IPS-20b (cell line): ENCODE data around the gene CMTM4.
"Not testable (repeated sequence)": the region's sequence is repeated elsewhere in the genome, so short reads cannot be mapped to it uniquely, and the experiment has no call there.

Experiments used
- H3K27ac ChIP-seq: one replicate; pipeline ENCODE4 v1.5.1; 2013; ENCODE audit warnings: low read length
- H3K27me3 ChIP-seq: 2 replicates; pipeline ENCODE4 v1.6.1; 2013; ENCODE audit warnings: mild to moderate bottlenecking, low read length, inconsistent platforms; ENCODE audit not compliant: insufficient read depth
- H3K36me3 ChIP-seq: 2 replicates; pipeline ENCODE4 v1.6.1; 2013; ENCODE audit warnings: low read depth, mild to moderate bottlenecking, inconsistent platforms, low read length, moderate library complexity; ENCODE audit not compliant: insufficient read depth
- H3K4me1 ChIP-seq: 2 replicates; pipeline ENCODE4 v1.6.1; 2013; ENCODE audit warnings: mild to moderate bottlenecking, control low read depth, inconsistent platforms, low read length, moderate library complexity; ENCODE audit not compliant: insufficient read depth
- H3K4me3 ChIP-seq: 2 replicates; pipeline ENCODE4 v1.5.1; 2013; ENCODE audit warnings: mild to moderate bottlenecking, low read length, inconsistent platforms
- H3K9ac ChIP-seq: 2 replicates; pipeline ENCODE4 v1.6.1; 2013; ENCODE audit warnings: low read depth, mild to moderate bottlenecking, inconsistent platforms, low read length, moderate library complexity
- H3K9me3 ChIP-seq: 2 replicates; pipeline ENCODE4 v1.6.1; 2013; ENCODE audit warnings: mild to moderate bottlenecking, low read depth, low read length, inconsistent platforms; ENCODE audit not compliant: insufficient read depth

CMTM4 gene

GRCh38 chr16:66689282-66689681 is 7.3 kb downstream of the CMTM4 start:
- no peaks in the 10 kb centered on the region for H3K9me3 ChIP-seq
- H3K9ac ChIP-seq = no peak overlapping the region
- H3K27me3 ChIP-seq = no peaks in the 10 kb centered on the region
- H3K4me3 ChIP-seq = no peak overlapping the region
- peaks cover 5% of the 10 kb centered on the region; the same call in 1 of the 2 replicates for H3K4me1 ChIP-seq
- H3K27ac ChIP-seq = no peak overlapping the region
- no peaks in the 10 kb centered on the region for H3K36me3 ChIP-seq

- Histone ChIP-seq H3K4me1 (no peaks in the 10 kb centered on the region), H3K36me3 (no peaks in the 10 kb centered on the region), H3K27ac (no peak overlapping the region), H3K9ac (no peak overlapping the region), H3K9me3 (no peaks in the 10 kb centered on the region), H3K4me3 (no peak overlapping the region), H3K27me3 (no peaks in the 10 kb centered on the region)
These were observed 8.5 kb downstream of the CMTM4 start for GRCh38 chr16:66687906-66688625.

GRCh38 chr16:66685501-66686115 is 10.9 kb downstream of the CMTM4 start:
- H3K9me3 ChIP-seq, H3K36me3 ChIP-seq, H3K27ac ChIP-seq, H3K27me3 ChIP-seq, H3K4me3 ChIP-seq, H3K9ac ChIP-seq, H3K4me1 ChIP-seq: not testable (repeated sequence)

GRCh38 chr16:66682271-66682670 is 14.3 kb downstream of the CMTM4 start:
- Histone ChIP-seq H3K27ac (no peak overlapping the region), H3K27me3 (no peaks in the 10 kb centered on the region), H3K36me3 (no peaks in the 10 kb centered on the region), H3K4me1 (no peaks in the 10 kb centered on the region), H3K9me3 (no peaks in the 10 kb centered on the region), H3K4me3 (no peak overlapping the region), H3K9ac (no peak overlapping the region)

GRCh38 chr16:66681676-66682075 is 14.9 kb downstream of the CMTM4 start:
- H3K9ac ChIP-seq = no peak overlapping the region

GRCh38 chr16:66678337-66678736 is 18.2 kb downstream of the CMTM4 start:
- Histone ChIP-seq H3K36me3 (no peaks in the 10 kb centered on the region), H3K27ac (no peak overlapping the region), H3K27me3 (no peaks in the 10 kb centered on the region), H3K4me3 (no peak overlapping the region), H3K9me3 (no peaks in the 10 kb centered on the region), H3K9ac (no peak overlapping the region), H3K4me1 (no peaks in the 10 kb centered on the region)

More at GRCh38 chr16:66681676-66682075, 14.9 kb downstream of the CMTM4 start:
- no peak overlapping the region for H3K27ac ChIP-seq
- no peaks in the 10 kb centered on the region for H3K27me3 ChIP-seq
- no peak overlapping the region for H3K4me3 ChIP-seq
- H3K36me3 ChIP-seq = no peaks in the 10 kb centered on the region
- no peaks in the 10 kb centered on the region for H3K4me1 ChIP-seq
- H3K9me3 ChIP-seq = no peaks in the 10 kb centered on the region

- Histone ChIP-seq H3K9me3 (no peaks in the 10 kb centered on the region), H3K4me1 (no peaks in the 10 kb centered on the region), H3K4me3 (no peak overlapping the region), H3K9ac (no peak overlapping the region), H3K27ac (no peak overlapping the region), H3K27me3 (no peaks in the 10 kb centered on the region), H3K36me3 (no peaks in the 10 kb centered on the region)
These were observed 18.7 kb downstream of the CMTM4 start for GRCh38 chr16:66677836-66678235.

- no peak overlapping the region for H3K4me3 ChIP-seq
- H3K9ac ChIP-seq = no peak overlapping the region
- no peaks in the 10 kb centered on the region for H3K4me1 ChIP-seq
- no peaks in the 10 kb centered on the region for H3K36me3 ChIP-seq
- no peaks in the 10 kb centered on the region for H3K9me3 ChIP-seq
- H3K27ac ChIP-seq = no peak overlapping the region
- no peaks in the 10 kb centered on the region for H3K27me3 ChIP-seq
These were observed 19.4 kb downstream of the CMTM4 start for GRCh38 chr16:66677179-66677578.

GRCh38 chr16:66676599-66676998 is 19.9 kb downstream of the CMTM4 start:
- no peak overlapping the region for H3K27ac ChIP-seq
- H3K9ac ChIP-seq = no peak overlapping the region
- no peaks in the 10 kb centered on the region for H3K27me3 ChIP-seq
- no peaks in the 10 kb centered on the region for H3K4me1 ChIP-seq
- no peak overlapping the region for H3K4me3 ChIP-seq
- H3K9me3 ChIP-seq = no peaks in the 10 kb centered on the region
- no peaks in the 10 kb centered on the region for H3K36me3 ChIP-seq

- Histone ChIP-seq H3K9me3 (no peaks in the 10 kb centered on the region), H3K4me1 (no peaks in the 10 kb centered on the region), H3K9ac (no peak overlapping the region), H3K27me3 (no peaks in the 10 kb centered on the region), H3K36me3 (no peaks in the 10 kb centered on the region), H3K27ac (no peak overlapping the region), H3K4me3 (no peak overlapping the region)
These were observed 22.9 kb downstream of the CMTM4 start for GRCh38 chr16:66673691-66674090.

GRCh38 chr16:66670691-66671388 is 25.7 kb downstream of the CMTM4 start:
- Histone ChIP-seq H3K9me3 (no peaks in the 10 kb centered on the region), H3K9ac (no peak overlapping the region), H3K27ac (no peak overlapping the region), H3K36me3 (no peaks in the 10 kb centered on the region), H3K27me3 (no peaks in the 10 kb centered on the region), H3K4me3 (no peak overlapping the region), H3K4me1 (no peaks in the 10 kb centered on the region)
